ENCODE data around the gene FUT7. TPM values are rescaled to one million over a fixed set of nuclear protein-coding genes. Genes with fewer than 3 reads are reported as not detected.

Gene FUT7
- total and polyA plus RNA-seq, 9 of the 15 experiments (the other 6 are each of a cell fraction or from before 2014, with no cell fraction given) = not detected

DNA sequence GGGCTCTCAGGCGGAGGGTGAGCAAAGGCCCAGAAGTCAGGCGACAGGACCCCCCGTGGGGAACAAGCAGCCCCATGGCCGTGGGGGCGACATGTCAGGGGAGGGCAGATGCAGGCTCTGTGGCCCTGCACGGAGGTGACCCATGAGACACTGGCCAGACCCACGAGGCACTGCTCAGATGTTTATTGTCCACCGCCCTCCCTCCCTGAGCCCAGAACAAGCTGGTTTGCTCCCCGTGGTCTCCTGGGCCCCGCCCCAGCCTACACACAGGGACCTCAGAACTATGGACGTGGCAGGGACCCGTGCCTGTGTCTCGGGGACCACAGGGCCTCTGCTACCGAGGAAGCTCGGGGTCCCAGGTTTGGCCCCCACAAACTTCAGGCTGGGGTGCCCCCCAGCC lies 1.9 kb downstream of the FUT7 start:
- ATAC-seq = no peak
- H3K79me2 ChIP-seq (ENCODE audit: control insufficient read depth, insufficient read depth, low read length) = peaks cover 3% of the 10 kb centered on the region; the same call in 1 of the 3 replicates
- H3K9me3 ChIP-seq (replicated peaks; ENCODE audit: control insufficient read depth, insufficient read depth, low read depth, low read length) = no peaks in the 10 kb centered on the region
- peaks cover 9 to 85% of the 10 kb centered on the region in 2 experiments; a peak in 4 of 5 replicates for H3K4me1 ChIP-seq (replicated peaks in 1 of 2; ENCODE audit: control insufficient read depth in 2 of 2, insufficient read depth in 2 of 2, low read length in 2 of 2)
- H3K9me1 ChIP-seq (ENCODE audit: control insufficient read depth, insufficient read depth, low read length) = no peaks in the 10 kb centered on the region
- intact Hi-C loops (cut with micrococcal nuclease) (no loop called here), in situ Hi-C loops (cut with MboI) (no loop called here)
- no peak overlapping the region for H3K4me2 ChIP-seq (ENCODE audit: insufficient read depth, low read length)
- ChIA-PET CTCF (ENCODE audit: low intra/inter-chr PET ratio) (interaction anchor here (0.6 to 3.0 kb wide), 6 partner anchors 14 to 246 kb away, joined by 3 to 17 read pairs (median 4); partner anchors contain the start of genes NPDC1 and TMEM141), POLR2A (interaction anchor here (0.6 to 0.7 kb wide), 3 partner anchors 82 to 154 kb away, joined by 3 to 4 read pairs (median 3); no protein-coding TSS in a partner anchor)
- H3K4me3 ChIP-seq = no peak overlapping the region
- H2AFZ ChIP-seq (ENCODE audit: low read depth, low read length) = no peak overlapping the region
- no peak overlapping the region for H3K9ac ChIP-seq (ENCODE audit: insufficient read depth in 1 of 2, low read depth in 2 of 2, low read length in 2 of 2)
- no peak overlapping the region for H3K27ac ChIP-seq (ENCODE audit: extremely low read depth, low read depth, low read length)
- H4K20me1 ChIP-seq (replicated peaks; ENCODE audit: control insufficient read depth, insufficient read depth, low read length) = no peaks in the 10 kb centered on the region
- no peaks in the 10 kb centered on the region for H3K27me3 ChIP-seq (ENCODE audit: control insufficient read depth in 2 of 2, insufficient read depth in 2 of 2, low read length in 2 of 2)
- no peaks in the 10 kb centered on the region for H3K36me3 ChIP-seq (ENCODE audit: control insufficient read depth, insufficient read depth, low read length)
- DNase-seq (ENCODE audit: extremely low read depth in 1 of 4, low spot score in 3 of 4) = no peak
- 26% methylated on average over 12 of the region's 15 CpGs for WGBS (ENCODE audit: insufficient coverage, low coverage, missing lambda C conversion rate)
- no TSS peak for BruUV-seq (replicated peaks)
- no peak for FAIRE-seq
- no peak for TF ChIP-seq PCBP2 (IDR thresholded peaks at IDR 0.05; ENCODE audit: low read depth, low read length, poor library complexity, severe bottlenecking)
- TF ChIP-seq NCOA1 (IDR thresholded peaks at IDR 0.05; ENCODE audit: low read depth) = no peak
- TF ChIP-seq, protein P1, sequence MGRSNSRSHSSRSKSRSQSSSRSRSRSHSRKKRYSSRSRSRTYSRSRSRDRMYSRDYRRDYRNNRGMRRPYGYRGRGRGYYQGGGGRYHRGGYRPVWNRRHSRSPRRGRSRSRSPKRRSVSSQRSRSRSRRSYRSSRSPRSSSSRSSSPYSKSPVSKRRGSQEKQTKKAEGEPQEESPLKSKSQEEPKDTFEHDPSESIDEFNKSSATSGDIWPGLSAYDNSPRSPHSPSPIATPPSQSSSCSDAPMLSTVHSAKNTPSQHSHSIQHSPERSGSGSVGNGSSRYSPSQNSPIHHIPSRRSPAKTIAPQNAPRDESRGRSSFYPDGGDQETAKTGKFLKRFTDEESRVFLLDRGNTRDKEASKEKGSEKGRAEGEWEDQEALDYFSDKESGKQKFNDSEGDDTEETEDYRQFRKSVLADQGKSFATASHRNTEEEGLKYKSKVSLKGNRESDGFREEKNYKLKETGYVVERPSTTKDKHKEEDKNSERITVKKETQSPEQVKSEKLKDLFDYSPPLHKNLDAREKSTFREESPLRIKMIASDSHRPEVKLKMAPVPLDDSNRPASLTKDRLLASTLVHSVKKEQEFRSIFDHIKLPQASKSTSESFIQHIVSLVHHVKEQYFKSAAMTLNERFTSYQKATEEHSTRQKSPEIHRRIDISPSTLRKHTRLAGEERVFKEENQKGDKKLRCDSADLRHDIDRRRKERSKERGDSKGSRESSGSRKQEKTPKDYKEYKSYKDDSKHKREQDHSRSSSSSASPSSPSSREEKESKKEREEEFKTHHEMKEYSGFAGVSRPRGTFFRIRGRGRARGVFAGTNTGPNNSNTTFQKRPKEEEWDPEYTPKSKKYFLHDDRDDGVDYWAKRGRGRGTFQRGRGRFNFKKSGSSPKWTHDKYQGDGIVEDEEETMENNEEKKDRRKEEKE (IDR thresholded peaks at IDR 0.05; ENCODE audit: borderline replicate concordance in 1 of 2, control insufficient read depth in 1 of 2, low read depth in 2 of 2, low read length in 1 of 2) = no peak
- TF ChIP-seq ZNF75A (CRISPR knock-in tag; IDR thresholded peaks at IDR 0.05) = no peak
- TF ChIP-seq POLR3G (IDR thresholded peaks at IDR 0.05; ENCODE audit: extremely low read depth, insufficient read length, insufficient replicate concordance) = no peak
- TF ChIP-seq PHB2 (IDR thresholded peaks at IDR 0.05; ENCODE audit: low read depth) = no peak
- TF ChIP-seq, protein P2, sequence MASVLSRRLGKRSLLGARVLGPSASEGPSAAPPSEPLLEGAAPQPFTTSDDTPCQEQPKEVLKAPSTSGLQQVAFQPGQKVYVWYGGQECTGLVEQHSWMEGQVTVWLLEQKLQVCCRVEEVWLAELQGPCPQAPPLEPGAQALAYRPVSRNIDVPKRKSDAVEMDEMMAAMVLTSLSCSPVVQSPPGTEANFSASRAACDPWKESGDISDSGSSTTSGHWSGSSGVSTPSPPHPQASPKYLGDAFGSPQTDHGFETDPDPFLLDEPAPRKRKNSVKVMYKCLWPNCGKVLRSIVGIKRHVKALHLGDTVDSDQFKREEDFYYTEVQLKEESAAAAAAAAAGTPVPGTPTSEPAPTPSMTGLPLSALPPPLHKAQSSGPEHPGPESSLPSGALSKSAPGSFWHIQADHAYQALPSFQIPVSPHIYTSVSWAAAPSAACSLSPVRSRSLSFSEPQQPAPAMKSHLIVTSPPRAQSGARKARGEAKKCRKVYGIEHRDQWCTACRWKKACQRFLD (CRISPR knock-in tag; IDR thresholded peaks at IDR 0.05) = no peak
- TF ChIP-seq ZNF311 (CRISPR knock-in tag; IDR thresholded peaks at IDR 0.05) = no peak
- TF ChIP-seq, protein P3, sequence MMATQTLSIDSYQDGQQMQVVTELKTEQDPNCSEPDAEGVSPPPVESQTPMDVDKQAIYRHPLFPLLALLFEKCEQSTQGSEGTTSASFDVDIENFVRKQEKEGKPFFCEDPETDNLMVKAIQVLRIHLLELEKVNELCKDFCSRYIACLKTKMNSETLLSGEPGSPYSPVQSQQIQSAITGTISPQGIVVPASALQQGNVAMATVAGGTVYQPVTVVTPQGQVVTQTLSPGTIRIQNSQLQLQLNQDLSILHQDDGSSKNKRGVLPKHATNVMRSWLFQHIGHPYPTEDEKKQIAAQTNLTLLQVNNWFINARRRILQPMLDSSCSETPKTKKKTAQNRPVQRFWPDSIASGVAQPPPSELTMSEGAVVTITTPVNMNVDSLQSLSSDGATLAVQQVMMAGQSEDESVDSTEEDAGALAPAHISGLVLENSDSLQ (IDR thresholded peaks at IDR 0.05) = no peak
- no peak for TF ChIP-seq RBFOX2 (IDR thresholded peaks at IDR 0.05; ENCODE audit: low read depth, low read length)
